Pancreas (tissue), 10 donors: ENCODE results near the gene BABAM2. TPM values are rescaled to one million over a fixed set of nuclear protein-coding genes. Genes with fewer than 3 reads are reported as not detected.

Source experiments
- ATAC-seq, 4 donors: fragments of 200-7000 bp; cut with Tn5 transposase; one replicate each; pipeline versions ENCODE4 v1.8.0 to v1.9.1; 2020; ENCODE audit warnings: mild to moderate bottlenecking in 4 of 4, moderate library complexity in 4 of 4
- DNase-seq, 6 donors: peaks; one replicate each; pipeline ENCODE4 v3.0.0-alpha.2; 2020
- FAIRE-seq: peaks from 2 replicates; lab custom pipeline; 2012; peaks lifted over from hg19 to GRCh38; lab: Jason Lieb, UNC
- H3K27ac ChIP-seq, 4 donors: fragments of 200-600 bp; sonication (generic); 1 replicate in 3 of 4; 2 replicates in 1 of 4; pipeline versions ENCODE4 v1.5.0 to v1.8.0; 2020
- H3K27me3 ChIP-seq, 4 donors: fragments of 200-600 bp; one replicate each; pipeline ENCODE4 v1.8.0; 2021
- H3K36me3 ChIP-seq, 3 donors: fragments of 200-600 bp; sonication (generic) in 1 of 3; one replicate each; pipeline versions ENCODE4 v1.5.0 to v1.8.0; 2020 to 2021
- H3K4me1 ChIP-seq, 3 donors: fragments of 200-600 bp; one replicate each; pipeline ENCODE4 v1.8.0; 2021
- H3K4me3 ChIP-seq, 4 donors: fragments of 200-600 bp; sonication (generic) in 2 of 4; one replicate each; pipeline versions ENCODE4 v1.5.0 to v1.8.0; 2020 to 2021
- H3K9me3 ChIP-seq, 4 donors: fragments of 200-600 bp; one replicate each; pipeline ENCODE4 v1.8.0; 2021
- WGBS, 2 donors: extraction: QIAGEN DNeasy Blood & Tissue Kit; methylation state at CpG; one replicate each; pipeline ENCODE4 v1.1.7; 2013; 5-methylcytosine and 5-hydroxymethylcytosine counted together
- intact Hi-C, 3 donors: fragments of 100-400 bp; cut with DNase I; formaldehyde crosslinking; loops; one replicate each; pipeline versions ENCODE4 v1.11.1 to v1.14.2; 2022
- polyA plus RNA-seq, 2 donors: library from polyadenylated mRNA; stranded (reverse); fragments of 200-250 nt; gene quantifications; one replicate each; pipeline ENCODE4 v1.2.3, GENCODE V29; 2013
- total RNA-seq, 6 donors: library from RNA; stranded (reverse); fragmentation: NEBNext Ultra II Directional in 4 of 6; extraction: Animal tissue kit (Norgen Biotek cat#: 25700) in 4 of 6; gene quantifications; one replicate each; pipeline versions ENCODE4 v1.2.1 to v1.2.4, GENCODE V29; 2021 to 2023
- TF ChIP-seq, protein P1 (sequence below), 4 donors: fragments of 200-600 bp; sonication (generic) in 3 of 4; IDR thresholded peaks; one replicate each; pipeline versions ENCODE4 v1.5.0 to v1.8.0; 2021; ENCODE audit warnings: antibody characterized with exemption in 4 of 4
- donor health status: healthy with polysubstance abuse.
- donor health status: DM: no; HTN: no; CAD: no; lungs with moderate emphysema.
- donor health status: DM: no; HTN: no; CAD: no.
- donor health status: control.
- donor health status: control.
- donor health status: Bipolar disorder and iron deficiency.
- donor health status: DM: yes; HTN: yes; CAD: no.
- donor health status: DM: no; HTN: no; CAD: no.
- donor health status: DM: no; HTN: no; CAD: no.
- donor health status: DM: yes; HTN: yes; CAD: no.

BABAM2 gene
- total and polyA plus RNA-seq, 8 donors: 9.4 to 21.3 (median 15.6) TPM

DNA sequence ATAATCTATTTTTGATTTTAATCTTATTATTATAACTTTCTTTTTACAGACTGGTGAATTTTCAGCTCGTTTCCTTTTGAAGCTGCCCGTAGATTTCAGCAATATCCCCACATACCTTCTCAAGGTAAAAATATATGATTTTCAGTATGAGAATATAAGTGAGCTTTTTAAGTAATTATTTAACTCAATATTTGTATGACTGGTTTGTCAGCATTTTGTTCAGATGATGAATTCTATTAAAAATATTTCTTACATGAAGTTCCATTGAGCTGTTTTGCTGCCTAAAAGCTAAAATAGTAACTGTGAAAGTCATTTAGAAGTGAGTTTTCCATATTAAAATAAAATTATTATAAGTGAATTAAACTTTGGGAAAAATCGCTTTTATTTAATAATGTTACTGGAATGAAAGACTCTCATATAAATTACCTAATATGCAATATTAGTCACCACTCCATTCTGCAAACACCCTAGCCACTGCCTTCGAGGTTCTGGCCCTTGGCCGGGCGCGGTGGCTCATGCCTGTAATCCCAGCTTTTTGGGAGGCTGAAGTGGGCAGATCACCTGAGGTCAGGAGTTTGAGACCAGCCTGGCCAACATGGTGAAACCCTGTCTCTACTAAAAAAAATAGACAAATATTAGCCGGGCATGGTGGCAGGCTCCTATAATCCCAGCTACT is 155.3 kb downstream of the BABAM2 start:
- ATAC-seq (no peak), FAIRE-seq (peak; percentile 79), DNase-seq (no peak)
- H3K9me3 ChIP-seq: no peaks in the 10 kb centered on the region
- no peaks in the 10 kb centered on the region for H3K4me1 ChIP-seq
- H3K36me3 ChIP-seq: no peaks in the 10 kb centered on the region
- TF ChIP-seq, protein P1, sequence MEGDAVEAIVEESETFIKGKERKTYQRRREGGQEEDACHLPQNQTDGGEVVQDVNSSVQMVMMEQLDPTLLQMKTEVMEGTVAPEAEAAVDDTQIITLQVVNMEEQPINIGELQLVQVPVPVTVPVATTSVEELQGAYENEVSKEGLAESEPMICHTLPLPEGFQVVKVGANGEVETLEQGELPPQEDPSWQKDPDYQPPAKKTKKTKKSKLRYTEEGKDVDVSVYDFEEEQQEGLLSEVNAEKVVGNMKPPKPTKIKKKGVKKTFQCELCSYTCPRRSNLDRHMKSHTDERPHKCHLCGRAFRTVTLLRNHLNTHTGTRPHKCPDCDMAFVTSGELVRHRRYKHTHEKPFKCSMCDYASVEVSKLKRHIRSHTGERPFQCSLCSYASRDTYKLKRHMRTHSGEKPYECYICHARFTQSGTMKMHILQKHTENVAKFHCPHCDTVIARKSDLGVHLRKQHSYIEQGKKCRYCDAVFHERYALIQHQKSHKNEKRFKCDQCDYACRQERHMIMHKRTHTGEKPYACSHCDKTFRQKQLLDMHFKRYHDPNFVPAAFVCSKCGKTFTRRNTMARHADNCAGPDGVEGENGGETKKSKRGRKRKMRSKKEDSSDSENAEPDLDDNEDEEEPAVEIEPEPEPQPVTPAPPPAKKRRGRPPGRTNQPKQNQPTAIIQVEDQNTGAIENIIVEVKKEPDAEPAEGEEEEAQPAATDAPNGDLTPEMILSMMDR (IDR thresholded peaks at IDR 0.05): no peak
- no peak overlapping the region for H3K4me3 ChIP-seq
- no peaks in the 10 kb centered on the region for H3K27me3 ChIP-seq
- H3K27ac ChIP-seq: no peak overlapping the region
- 92 to 94% methylated on average over 8 of the region's 8 CpGs for WGBS, 2 donors
- intact Hi-C loops: no loop called here

DNA sequence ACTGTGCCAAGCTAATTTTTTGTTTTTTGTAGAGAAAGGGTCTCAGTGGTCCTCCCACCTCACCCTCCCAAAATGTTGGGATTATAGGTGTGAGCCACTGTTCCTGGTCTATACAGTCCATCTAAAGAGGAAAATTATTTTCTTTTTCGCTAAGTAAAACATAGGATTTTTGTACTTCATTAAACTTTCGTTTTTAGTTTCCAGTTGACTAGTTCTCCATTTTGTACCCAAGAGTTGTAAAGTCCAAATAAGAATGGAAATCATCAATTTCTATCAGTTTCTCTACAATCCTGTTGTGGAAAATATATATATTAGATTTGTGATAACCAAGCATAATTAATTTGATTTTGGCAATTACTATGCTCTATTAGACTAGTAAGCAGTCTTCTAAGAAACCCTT is 156.4 kb downstream of the BABAM2 start:
- DNase-seq (no peak), ATAC-seq (no peak), FAIRE-seq (no peak)
- H3K9me3 ChIP-seq: no peaks in the 10 kb centered on the region
- H3K4me1 ChIP-seq: no peaks in the 10 kb centered on the region
- TF ChIP-seq, protein P1 (IDR thresholded peaks at IDR 0.05): no peak
- no peaks in the 10 kb centered on the region for H3K27me3 ChIP-seq
- 89 to 95% methylated on average over 2 of the region's 2 CpGs for WGBS, 2 donors
- intact Hi-C loops: no loop called here
- no peak overlapping the region for H3K4me3 ChIP-seq
- H3K36me3 ChIP-seq: no peaks in the 10 kb centered on the region
- H3K27ac ChIP-seq: no peak overlapping the region

DNA sequence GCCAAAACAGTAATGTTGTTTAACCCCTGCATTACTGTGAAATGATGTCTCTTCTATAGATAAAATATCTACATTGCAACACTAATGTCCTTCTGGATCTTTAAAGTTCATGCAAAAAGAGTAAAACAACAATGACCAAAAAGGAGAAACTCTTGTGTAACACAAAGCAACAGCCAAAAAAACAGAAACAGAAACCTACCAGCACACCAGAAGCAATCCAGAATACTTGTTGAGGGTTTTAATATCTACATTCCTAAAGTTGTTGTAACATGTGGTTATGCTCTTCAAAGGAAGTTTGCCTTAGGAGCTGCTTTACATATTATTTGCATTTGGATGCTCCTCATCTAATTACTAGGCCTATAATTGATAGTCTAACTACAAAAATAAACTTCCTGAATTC is 157.2 kb downstream of the BABAM2 start:
- intact Hi-C loops: no loop called here
- TF ChIP-seq, protein P1 (IDR thresholded peaks at IDR 0.05): no peak
- H3K36me3 ChIP-seq: no peaks in the 10 kb centered on the region
- H3K9me3 ChIP-seq: no peaks in the 10 kb centered on the region
- H3K4me1 ChIP-seq: no peaks in the 10 kb centered on the region
- H3K27ac ChIP-seq: no peak overlapping the region
- no peaks in the 10 kb centered on the region for H3K27me3 ChIP-seq
- no peak overlapping the region for H3K4me3 ChIP-seq
- DNase-seq (no peak), ATAC-seq (no peak), FAIRE-seq (no peak)

DNA sequence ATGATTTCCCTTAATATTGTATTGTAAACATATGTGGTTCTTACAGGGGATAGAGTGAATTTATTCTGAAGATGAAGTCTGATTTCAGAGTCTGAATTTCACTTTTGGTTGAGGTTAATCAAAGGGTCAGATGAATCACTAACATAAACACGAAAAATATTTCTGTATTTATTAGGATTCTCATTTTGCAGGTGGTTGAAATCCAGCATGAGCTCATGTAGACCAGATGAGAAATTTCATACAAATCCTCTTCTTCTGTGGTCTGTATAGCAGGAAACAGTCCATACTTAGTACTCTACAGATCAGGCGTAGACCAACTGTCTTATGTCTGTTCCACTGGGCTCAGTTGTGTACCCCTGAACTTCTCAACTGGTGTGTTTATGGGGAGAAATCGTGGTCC is 157.8 kb downstream of the BABAM2 start:
- 90 to 96% methylated on average over 3 of the region's 3 CpGs for WGBS, 2 donors
- H3K27ac ChIP-seq: no peak overlapping the region
- H3K9me3 ChIP-seq: no peaks in the 10 kb centered on the region
- FAIRE-seq (peak; percentile 9), DNase-seq (no peak), ATAC-seq (no peak)
- no peak overlapping the region for H3K4me3 ChIP-seq
- no peaks in the 10 kb centered on the region for H3K27me3 ChIP-seq
- TF ChIP-seq, protein P1 (IDR thresholded peaks at IDR 0.05): no peak
- no peaks in the 10 kb centered on the region for H3K36me3 ChIP-seq
- H3K4me1 ChIP-seq: no peaks in the 10 kb centered on the region
- intact Hi-C loops: no loop called here

DNA sequence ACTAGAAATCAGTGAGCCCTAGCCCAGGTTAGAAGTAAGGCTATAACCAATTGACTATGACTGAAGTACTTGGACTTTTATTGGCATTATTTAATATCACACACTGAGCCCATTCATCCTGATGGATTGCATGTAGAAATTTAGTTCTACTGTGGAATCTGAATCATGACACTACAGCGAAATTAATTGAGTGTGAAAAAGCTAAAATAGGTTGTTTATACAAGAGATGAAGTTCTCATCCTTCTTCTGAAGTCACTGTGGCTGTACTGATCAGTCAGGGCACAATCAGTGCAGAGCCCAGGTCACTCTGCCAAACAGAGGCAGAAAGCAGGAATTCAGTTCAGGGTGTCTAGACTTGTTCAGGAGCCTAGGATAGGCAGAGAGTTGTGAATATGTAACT is 158.9 kb downstream of the BABAM2 start:
- no peak overlapping the region for H3K27ac ChIP-seq
- DNase-seq (no peak), FAIRE-seq (no peak), ATAC-seq (no peak)
- WGBS, 2 donors: 89 to 93% methylated on average over 1 of the region's 1 CpG
- H3K9me3 ChIP-seq: no peaks in the 10 kb centered on the region
- TF ChIP-seq, protein P1 (IDR thresholded peaks at IDR 0.05): no peak
- H3K27me3 ChIP-seq: no peaks in the 10 kb centered on the region
- no peak overlapping the region for H3K4me3 ChIP-seq
- no peaks in the 10 kb centered on the region for H3K36me3 ChIP-seq
- intact Hi-C loops: no loop called here
- no peaks in the 10 kb centered on the region for H3K4me1 ChIP-seq
